Inflammatory macrophage treated with lipopolysaccharide for 4 hours (primary cell): ENCODE data around the gene NRP1.
A peak's percentile ranks its signal among the peaks of the same experiment; 100 is the strongest.

Experiments
- DNase-seq: peaks from one replicate; pipeline ENCODE4 v3.0.0-alpha.2; 2020

NRP1 gene

GRCh38 chr10:33288127-33288526, 46.3 kb downstream of the NRP1 start:
- DNase-seq, result no peak

DNA sequence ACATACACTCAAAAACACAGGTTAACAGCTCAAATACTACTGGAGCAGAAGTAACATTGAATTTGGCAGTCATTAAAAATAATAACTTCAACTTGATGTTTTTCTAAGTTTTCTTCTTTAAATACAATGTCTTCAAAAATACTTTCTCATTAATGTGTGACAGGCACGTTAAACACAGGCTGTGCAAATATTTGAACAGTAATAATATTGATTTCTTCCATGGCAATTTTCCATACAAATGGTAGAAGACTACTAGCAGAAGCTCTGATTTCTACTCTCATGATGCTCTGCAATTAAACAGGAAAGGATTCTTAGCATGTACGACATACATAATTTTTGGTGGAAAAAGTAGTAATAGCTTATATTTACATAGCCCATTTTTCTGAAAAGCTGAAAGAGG, 47.4 kb downstream of the NRP1 start:
- no peak for DNase-seq

- peak; percentile 36 for DNase-seq
Observed at GRCh38 chr10:33286157-33286934, 48.1 kb downstream of the NRP1 start.

DNA sequence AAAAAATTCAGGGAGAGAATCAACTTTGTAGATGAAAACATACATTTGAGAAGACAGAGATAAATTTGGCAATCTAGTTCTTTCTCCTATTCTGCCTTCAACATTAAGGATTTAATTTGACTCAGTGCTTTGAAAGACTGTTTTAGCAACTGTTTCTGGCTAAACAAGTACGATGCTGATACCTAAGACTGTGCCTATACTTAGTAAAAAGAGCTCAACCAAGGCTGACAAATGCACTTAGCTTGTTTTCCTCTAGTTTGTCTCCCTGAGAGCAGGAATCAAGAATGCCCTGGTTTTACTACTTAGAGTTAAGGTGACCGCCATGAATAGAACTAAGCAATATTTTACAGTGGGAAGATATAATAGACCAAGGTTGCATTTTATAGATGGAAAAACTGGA, 49.5 kb downstream of the NRP1 start:
- DNase-seq, result no peak

GRCh38 chr10:33279811-33280602, 54.5 kb downstream of the NRP1 start:
- DNase-seq, result peak; percentile 75

- no peak for DNase-seq
Observed at GRCh38 chr10:33279276-33279675, 55.2 kb downstream of the NRP1 start.

DNA sequence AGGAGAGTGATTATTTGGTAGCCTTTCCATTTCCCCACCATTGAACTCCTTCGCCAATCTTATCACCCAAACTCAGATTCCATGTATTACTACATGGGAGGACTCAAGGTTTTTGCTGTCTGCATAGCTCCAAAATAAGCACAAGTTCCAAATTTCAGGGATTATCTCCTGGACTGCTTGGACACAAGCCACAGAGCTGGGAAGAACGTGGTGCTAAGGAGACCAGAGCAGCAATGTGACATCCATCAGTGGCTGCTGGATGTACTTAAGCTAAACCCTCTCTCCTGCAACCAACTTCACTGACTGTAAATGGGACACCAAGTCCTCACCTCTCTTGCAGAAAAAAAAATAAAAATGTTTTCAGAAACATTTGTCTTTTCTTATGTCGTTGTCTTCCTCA, 56.3 kb downstream of the NRP1 start:
- DNase-seq, result no peak

GRCh38 chr10:33277135-33277536, 57.3 kb downstream of the NRP1 start:
- DNase-seq, result no peak

DNA sequence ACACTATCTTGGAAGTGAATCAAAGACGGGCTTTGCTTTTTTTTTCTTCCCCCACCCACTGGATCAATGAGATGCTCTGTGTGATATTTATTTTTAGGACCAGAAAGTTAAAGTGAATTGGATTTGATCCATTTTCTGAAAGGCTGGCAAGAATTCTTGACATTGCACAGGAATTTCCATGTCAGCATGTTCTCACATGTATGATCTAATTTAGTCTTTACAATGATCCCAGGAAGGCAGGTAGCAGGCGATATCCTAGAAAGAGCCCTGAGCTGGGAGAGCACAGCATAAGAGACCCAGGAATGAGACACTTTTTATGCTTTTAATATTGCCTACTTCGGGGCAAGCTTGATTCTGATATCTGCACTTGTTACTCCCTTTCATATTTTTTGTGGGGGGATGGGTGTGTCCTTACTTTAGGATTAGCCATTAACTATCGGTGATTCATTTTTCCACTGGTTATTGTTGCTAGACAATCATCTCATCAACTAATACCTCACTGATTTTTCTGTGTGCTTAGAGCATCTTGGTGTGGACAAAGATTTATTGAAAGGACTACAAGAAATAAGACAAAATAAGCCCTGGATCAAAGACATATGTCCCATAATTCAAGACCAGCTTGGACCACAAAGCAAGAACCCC, 58.1 kb downstream of the NRP1 start:
- DNase-seq, result no peak

DNA sequence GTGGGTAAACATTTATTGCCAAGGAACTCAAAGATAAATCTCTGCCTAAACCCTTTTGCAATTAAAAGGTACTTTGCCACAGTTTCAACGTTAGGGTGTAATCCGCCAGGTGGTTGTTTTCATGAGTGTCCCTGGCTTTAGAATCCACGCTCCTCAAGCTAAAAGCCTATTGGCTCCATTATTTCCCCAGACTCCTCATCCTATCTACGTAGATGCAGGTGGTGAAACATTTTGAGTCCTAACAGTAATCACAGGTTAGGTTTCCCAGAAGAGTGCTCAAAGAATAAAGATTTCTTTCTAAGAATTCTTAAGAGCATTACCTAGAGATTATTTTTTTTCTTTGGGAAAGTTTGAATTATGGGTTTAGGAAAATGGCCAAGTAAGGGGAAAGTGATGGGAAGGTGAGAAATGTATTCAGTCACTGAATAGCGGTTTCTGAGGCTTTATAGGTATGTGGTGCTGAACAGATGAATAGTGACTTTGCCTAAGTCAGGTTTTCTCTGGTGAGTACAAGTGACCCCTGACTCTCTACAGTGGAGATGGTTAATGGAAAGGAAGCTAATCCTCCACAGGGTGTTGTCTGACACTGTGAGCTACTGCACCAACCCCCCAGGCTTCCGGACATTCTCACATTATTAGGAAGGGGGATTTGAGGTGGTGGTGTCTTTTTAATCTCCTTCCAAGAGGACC, 60.2 kb downstream of the NRP1 start:
- DNase-seq, result no peak

DNA sequence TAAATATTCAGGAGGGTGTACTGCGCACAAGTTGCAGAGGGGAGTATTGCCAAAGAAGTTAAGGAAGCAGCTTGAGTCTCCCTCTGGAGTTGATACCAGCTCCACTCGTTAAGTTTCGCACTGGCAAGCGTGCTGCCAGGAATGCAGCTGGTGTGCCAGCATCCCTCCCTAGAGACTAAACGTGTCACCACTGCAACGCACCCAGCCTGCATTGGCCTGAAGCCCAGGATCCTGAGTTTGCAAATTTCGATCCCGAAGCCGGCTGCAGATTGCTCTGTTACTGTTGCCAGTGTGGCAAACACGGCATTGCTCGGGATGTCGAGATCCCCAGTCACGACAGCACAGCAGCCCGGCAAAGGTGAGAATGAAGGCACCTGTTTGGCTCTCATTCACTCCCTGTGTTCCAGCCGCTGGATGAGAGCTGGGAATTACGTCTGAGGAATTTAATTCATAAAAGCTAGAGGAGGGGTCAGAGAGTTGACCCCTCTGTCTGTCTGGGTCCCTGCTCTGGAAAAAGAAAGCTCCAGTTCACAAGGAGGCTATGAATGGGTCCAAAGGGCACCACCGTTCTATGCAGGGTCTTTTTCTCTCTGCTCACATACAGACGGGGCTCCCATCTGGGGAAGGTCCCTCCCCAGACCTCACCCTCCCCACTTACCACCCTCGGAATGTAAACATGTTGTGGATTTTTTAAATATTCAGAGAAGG, 61.0 kb downstream of the NRP1 start:
- DNase-seq, result no peak

- no peak for DNase-seq
Observed at GRCh38 chr10:33272635-33273034, 61.8 kb downstream of the NRP1 start.

DNA sequence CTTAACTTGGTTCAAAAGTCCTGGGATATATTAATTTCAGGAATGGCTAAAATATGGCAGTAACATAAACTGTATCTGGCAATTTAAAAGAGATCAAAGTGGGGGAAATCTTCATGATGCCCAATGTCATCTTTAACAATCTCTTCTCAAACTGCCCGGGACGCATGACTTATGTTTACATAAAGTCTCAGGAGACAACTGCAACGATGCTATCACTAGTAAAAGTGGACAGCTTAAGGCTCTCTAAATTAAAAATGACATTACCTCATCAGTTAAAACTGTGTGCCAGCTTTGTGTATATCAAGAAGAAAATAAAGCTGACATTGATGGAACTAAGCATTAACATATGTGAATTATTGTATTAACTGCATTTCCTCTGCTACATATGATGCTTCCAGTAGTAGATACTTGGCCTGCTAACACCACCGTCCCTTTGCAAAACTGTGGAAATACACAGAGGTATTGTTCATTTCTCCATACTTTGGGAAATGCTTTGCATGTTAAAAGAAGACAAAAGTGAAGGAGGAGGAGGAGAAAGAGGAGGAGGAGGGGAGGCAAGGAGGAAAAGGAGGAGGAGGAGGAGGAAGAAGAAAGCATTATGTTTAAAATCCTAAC, 62.4 kb downstream of the NRP1 start:
- DNase-seq, result no peak

DNA sequence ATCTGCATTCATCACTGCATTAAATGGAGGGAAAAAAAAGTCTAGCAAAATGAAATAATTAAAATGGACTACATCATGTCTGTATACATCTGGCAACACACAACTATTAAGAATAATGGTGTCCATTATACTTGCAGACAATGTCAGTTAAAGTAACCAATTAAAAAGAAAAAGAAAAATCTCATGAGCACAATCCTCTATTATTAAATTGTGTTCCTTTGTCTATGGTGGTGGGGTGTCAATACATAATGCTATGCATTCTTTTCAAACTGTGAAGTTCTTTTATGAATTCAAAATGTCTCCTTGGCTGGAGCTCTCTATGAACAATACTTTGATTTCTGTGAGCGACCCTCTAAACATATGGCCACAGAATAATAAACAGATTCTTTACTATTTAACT, 63.5 kb downstream of the NRP1 start:
- no peak for DNase-seq

GRCh38 chr10:33267708-33268107, 66.8 kb downstream of the NRP1 start:
- DNase-seq, result no peak

DNA sequence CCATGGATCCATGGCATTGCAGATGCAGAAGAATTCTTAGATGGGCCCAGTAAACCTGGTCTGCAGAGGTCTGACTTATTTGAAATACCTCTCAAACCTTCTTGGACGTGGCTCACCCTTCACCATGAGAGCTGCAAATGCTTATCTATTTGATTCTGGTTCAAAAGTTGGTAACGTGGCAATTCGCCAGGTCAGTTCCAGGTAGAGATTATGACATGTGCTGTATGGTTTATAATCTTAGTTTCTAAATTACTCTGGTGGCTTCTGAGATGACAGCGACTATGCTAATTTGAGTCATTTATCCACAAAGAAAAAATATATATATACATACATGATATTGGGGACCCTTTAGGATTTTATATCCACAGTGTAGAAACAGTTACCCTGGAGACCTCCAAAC, 68.8 kb downstream of the NRP1 start:
- no peak for DNase-seq

DNA sequence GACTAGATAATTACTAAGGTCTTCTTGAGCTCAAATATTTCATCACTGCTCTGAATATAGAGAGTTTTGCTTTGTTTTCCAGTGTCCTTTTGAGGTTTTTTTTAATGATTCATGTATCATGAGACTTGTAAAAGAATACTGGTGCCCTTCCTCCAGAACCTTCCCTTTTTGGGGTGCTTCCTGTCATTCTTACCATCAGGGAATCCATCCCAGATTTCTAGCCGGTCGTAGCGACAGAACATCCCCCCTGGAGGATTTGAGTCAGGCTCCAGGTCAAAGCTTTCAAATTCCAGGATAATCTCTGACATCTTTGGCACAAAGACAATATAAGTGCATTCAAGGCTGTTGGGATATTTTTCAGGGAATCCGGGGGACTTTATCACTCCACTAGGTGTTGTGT, 71.0 kb downstream of the NRP1 start:
- peak; percentile 17 for DNase-seq

GRCh38 chr10:33262871-33263270, 71.6 kb downstream of the NRP1 start:
- no peak for DNase-seq

- no peak for DNase-seq
Observed at GRCh38 chr10:33260403-33261149, 73.9 kb downstream of the NRP1 start.

DNA sequence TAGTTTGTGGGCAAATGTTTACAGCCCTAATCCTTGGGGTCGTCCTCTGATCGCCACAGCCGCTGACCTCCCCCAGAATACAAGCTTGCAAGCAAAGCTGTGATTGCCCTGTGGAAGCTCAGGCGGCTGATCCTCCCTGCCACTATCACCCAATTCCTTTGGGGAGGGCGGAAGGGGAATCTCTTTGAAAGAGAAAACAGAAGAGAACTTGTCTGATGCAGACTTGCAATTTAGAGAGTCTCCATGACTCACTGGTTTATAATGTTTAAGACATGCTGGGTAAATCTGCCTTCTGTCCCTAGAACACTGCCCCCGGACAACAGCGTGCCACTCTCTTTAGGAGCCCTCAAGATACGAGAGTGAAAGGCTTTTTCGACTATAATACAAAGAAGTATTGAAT, 75.5 kb downstream of the NRP1 start:
- no peak for DNase-seq

DNA sequence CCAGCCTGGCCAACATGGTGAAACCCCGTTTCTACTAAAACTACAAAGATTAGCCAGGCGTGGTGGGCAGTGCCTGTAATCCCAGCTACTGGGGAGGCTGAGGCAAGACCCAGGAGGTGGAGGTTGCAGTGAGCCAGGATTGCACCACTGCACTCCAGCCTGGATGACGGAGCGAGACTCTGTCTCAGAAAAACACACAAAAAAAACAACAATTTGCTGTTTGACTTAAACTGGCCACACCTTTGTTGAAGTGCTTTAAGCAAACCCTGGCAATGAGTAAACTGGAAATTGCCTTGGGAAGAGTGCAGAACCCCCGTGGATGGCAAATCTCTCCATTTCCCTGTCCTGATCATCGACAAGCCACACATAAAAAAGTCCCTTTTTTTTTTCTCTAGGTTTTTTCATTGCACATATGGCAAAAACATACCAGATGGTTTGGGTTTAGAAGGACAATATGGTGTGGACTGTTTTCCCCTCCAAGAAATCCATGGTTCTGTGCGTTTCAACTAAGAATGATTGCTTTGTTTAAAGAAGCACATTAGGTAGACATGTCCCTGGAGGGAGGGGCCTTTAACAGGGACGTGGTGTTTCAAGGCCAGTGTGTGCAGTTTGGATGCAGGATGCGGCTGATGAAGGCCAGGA, 76.9 kb downstream of the NRP1 start:
- DNase-seq, result no peak
